Stimulated activated CD4-positive, alpha-beta T cell treated with anti-CD3 and anti-CD28 coated beads, Interleukin-15, amount 100 ng/mL, for 1 hour (primary cell): ENCODE data around the gene ZNF177.
"Not testable (repeated sequence)": the region's sequence is repeated elsewhere in the genome, so short reads cannot be mapped to it uniquely, and the experiment has no call there.

Source experiments
- DNase-seq, 2 donors: peaks; one replicate each; pipeline ENCODE4 v3.0.0-alpha.2; 2020; ENCODE audit warnings: low read depth in 1 of 2, low spot score in 1 of 2

The ZNF177 gene

DNA sequence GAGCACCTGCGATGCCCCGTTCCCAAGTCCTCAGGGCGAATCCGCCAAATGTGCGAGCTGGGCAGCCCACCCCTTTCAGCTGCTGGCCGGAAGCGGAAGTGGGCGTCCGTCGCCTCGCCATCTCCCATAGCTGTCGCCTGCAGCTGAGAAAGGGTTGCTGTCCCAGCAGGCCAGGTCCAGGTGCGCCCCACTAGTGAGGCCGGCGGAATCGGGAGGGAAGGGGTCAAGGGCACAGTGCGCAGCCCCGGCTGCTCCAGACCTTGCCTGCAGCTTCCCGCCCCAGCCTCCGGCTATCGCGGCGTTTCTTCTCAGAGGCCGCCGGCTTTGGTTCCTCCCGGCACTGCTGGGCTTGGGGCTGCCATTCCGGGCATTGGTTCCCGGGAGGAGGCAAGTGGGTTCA is at the start of gene ZNF177:
TSS of gene ZNF177 (plus strand) at position 109 of the 400 bp plus-strand sequence. CDS start 15,299 bp downstream, outside the sequence.
- no peak for DNase-seq

DNA sequence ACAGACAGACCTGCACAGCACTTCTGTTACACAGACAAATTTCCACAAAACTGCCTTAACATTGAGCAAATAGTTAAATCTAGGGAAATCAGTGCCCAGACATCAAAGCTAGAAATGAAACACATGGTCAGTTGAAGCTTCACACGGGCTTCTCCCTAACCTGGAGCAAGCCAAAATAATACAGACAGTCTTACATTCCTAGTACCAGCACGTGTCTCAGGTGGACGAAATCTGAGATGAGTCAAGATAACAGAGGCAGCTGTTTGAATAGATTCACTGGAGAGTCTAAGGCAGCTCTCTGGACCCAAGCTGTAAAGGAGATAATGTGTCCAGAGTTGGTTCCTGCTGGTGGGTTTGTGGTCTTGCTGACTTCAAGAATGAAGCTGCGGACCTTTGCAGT is 49.1 kb upstream of the ZNF177 start:
- no peak for DNase-seq

DNA sequence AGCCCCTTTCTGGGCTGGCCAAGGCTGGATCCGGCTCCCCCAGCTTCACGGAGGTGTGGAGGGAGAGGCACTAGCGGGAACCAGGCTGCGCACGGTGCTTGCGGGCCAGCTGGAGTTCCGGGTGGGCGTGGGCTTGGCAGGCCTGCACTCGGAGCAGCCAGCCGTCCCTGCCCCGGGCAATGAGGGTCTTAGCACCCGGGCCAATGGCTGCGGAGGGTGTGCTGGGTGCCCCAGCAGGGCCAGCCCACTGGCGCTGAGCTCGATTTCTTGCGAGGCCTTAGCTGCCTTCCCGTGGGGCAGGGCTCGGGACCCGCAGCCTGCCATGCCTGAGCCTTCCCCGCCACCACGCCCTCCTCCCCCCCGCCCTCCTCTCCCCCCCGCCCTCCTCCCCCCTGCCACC is 41.5 kb upstream of the ZNF177 start:
- no peak for DNase-seq

DNA sequence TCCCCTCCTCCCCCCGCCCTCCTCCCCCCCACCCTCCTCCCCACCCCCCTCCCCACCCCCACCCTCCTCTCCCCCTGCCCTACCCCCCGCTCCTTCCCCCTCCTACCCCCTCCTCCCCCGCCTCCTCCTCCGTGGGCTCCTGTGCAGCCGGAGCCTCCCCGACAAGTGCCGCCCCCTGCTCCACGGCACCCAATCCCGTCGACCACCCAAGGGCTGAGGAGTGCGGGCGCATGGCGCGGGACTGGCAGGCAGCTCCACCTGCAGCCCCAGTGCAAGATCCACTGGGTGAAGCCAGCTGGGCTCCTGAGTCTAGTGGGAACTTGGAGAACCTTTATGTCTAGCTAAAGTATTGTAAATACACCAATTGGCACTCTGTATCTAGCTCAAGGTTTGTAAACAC is 41.1 kb upstream of the ZNF177 start:
- DNase-seq: not testable (repeated sequence)

DNA sequence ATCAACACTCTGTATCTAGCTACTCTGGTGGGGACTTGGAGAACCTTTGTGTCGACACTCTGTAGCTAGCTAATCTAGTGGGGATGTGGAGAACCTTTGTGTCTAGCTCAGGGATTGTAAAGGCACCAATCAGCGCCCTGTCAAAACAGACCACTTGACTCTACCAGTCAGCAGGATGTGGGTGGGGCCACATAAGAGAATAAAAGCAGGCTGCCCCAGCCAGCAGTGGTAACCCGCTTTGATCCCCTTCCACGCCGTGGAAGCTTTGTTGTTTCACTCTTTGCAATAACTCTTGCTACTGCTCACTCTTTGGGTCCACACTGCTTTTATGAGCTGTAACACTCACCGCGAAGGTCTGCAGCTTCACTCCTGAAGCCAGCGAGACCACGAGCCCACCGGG is 40.6 kb upstream of the ZNF177 start:
- DNase-seq: not testable (repeated sequence)

DNA sequence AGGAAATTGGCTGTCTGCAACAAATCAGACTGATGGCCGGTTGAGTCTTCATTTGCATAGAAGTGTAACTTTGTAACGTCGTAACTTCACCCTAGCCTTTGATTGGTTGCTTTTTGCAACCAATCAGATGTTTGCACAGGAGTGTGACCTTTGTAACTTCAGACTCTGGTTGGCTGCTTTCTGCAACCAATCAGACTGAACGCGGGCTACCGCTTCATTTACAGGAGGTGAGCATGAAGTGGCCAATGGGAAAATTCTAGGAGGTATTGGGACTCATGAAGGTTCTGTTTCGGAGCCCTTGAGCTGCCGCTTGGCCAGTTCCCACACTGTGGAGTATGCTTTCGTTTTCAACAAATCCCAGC is 39.3 kb upstream of the ZNF177 start:
- peak in 1 of 2 donors; percentile 13 for DNase-seq

DNA sequence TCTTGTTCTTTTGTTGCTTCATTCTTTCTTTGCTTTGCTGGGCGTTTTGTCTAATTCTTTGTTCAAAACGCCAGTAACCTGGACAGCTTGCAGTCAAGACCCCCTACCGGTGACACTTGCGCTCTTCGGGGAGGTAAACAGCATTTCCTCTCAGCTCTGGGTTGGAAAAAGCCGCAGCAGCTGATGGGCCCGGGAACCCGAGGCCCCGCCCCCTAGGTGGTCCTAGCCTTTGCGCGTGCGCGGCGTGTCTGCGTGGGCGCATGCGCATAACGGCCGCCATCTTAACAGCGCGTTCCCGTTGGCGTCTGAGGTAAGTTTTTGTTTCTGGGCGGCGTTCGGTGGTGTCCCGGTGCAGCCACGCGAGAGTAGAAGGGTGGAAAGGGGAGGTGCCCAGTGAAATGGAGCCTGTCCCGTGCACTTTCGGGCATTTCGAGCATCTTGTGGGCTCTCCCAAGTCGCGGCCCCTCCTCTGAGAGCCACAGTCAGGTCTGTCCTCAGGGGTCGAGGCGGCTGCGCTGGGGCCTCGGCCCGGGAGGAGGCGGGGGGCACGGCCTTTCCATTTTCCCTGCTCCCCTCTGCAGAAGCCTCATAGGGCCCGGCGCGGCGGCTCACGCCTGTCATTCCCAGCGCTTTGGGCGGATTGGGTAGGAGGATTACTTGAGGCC is 38.8 kb upstream of the ZNF177 start, which contains the start of gene ZNF559:
TSS of gene ZNF559 (plus strand) at position 261 of the 665 bp plus-strand sequence. CDS start 14,371 bp downstream, outside the sequence.
- DNase-seq: peak; percentile 95 to 96

DNA sequence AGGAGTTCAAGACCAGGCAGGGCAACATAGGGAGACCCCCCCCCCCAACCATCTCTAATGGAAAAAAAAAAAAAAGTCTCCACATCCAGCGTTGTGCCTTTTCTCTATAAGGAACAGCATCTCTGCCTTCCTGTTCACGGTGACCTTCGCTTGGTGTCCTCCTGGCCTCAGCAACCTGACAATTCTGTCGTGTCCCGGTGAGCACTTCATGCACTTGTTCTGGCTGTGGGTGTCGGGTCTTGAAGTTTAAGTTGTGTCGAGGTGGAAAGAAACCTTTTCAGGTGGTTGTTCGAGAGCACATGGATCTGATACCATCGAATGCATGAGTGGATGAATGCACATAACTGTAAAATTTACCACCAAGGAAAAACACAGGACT is 38.2 kb upstream of the ZNF177 start:
- DNase-seq: no peak

DNA sequence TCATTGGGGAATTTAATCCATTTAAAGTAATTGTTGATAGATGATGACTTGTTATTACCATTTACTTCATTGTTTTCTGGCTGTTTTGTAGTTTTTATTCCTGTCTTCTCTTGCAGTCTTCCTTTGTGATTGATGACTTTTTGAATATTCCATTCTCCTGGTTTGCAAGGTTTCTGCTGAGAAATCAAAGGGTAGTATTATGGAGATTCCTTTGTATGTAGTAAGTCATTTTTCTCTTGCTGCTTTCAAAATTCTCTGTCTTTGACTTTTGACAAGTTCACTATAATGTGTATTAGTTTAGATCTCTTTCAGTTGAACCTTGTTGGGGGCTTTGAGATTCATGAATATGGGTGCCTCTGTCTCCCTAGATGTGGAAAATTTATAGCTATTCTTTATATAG is 32.8 kb upstream of the ZNF177 start:
- DNase-seq: no peak

DNA sequence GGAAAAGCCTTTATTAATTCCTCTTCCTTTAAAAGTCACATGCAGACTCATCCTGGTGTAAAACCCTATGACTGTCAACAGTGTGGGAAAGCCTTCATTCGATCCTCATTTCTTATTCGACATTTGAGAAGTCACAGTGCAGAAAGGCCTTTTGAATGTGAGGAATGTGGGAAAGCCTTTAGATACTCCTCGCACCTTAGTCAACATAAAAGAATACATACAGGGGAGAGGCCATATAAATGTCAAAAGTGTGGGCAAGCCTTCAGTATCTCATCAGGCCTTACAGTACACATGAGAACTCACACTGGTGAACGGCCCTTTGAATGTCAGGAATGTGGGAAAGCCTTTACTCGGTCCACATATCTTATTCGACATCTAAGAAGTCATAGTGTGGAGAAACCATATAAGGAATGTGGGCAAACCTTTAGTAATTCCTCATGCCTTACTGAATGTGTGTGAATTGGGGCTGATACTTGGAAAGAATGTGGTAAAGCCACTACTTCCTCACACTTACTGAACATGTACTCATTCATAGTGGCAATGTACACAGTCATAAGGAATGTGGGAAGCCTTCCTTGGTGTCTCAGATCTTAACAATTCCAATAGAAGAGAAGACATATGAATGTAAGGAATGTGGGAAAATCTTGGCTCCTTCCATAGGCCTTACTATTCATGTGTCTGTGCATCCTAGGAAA is 20.1 kb upstream of the ZNF177 start:
- DNase-seq: no peak

DNA sequence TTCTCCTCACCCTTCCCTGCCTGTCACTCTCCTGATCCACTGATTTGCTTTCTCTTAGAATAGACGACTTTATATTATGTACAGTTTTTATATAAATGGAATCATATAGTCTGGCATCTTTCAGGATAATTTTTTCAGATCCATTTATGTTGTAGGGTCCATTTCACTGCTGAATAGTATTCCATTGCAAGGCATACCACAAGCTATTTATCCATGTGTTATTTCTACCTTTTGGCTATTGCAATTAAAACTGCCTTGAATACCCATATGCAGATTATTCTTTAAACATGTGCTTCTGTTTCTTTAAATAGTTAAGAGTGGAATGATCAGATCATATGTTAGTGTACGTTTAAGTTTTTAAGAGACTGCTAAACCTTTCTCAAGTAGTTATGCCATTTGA is 17.8 kb upstream of the ZNF177 start:
- DNase-seq: no peak

DNA sequence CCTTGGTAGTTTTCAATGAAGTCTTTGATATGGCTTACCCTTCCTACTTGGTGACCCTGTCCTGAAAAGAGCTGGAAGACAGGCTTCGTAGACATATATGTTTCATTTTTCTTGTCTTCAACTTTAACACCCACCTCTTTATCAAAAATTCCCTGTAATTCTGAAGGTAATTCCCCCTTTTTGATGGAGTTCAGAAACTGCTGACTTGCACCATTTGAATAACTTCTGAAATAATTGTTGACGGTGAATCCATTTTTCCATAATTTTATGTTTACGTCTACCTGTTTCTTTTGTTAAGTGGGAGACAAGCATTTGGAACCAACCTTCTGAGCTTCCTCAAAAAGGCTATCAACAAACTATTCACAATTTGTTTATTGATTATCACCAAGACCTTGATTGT is 14.6 kb upstream of the ZNF177 start:
- no peak for DNase-seq

DNA sequence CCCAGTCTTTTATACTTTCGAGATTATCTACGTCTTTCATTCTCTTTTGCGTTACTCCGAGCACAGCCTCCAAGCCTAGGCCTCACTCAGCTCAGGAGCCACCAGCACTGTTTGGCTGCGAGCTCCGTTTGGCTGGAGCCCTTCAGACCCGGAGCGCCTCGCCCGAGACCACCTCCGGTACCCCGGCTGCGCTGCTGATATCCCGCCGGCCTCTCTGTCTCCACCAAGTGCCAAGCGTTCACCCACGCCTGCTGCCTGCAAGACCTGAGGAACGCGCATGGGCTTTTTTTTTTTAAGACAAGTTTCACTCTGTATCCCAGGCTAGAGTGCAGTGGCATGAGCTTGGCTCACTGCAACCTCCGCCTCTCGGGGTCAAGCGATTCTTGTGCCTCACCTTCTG is 14.1 kb upstream of the ZNF177 start:
- no peak for DNase-seq

DNA sequence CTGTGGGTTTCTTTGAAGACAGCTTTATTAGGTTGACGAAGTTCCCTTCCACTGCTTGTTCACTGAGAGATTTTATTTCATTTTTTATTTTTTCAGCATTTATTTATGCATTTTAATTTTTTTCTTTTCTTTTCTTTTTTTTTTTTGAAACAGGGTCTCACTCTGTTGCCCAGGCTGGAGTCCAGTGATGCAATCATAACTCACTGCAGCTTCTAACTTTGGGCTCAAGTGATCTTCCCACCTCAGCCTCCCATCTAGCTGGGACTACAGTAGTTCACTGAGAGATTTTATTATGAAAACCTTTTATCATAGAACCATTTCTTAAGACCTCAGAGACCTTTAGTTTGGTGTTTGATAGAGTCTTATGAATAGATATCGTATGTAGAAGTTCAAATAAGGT is 10.3 kb upstream of the ZNF177 start:
- no peak for DNase-seq

DNA sequence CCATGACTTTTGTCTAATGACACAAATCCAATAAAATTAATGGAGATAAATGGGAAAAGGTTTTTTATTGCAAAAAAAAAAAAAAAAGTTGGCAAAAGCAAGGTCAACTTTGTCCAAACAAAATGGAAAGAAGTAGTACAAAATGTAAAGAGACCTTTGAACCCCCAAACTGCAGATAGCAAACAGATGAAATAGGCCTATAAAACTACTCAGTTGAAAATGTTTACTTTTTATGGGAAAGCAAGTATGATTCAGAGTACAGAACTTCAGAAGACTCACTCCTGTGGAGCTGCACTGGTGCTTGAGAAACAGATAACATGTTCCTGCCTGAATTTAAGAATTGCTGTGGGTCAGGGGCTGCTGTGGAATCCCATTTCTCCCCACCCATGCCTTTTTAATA is 9.8 kb upstream of the ZNF177 start:
- DNase-seq: no peak

DNA sequence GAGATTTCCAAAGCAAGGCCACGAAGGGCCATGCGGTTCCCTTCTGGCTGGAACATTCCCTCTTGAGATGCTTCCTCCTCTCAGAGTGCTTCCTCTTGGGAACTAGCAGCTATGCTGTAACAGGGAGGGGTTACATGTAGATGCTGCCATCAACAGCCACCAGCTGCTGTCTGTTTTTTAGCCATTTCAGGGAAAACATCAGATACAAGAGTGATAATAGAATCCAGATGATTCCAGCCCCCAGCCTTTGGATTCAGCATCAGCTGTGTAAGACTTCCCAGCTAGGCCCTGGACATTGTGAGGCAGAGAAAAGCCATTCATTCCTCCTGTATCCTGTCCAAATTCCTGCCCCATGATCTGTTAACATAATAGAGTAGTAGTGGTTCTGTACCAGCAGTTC is 8.2 kb upstream of the ZNF177 start:
- DNase-seq: no peak

DNA sequence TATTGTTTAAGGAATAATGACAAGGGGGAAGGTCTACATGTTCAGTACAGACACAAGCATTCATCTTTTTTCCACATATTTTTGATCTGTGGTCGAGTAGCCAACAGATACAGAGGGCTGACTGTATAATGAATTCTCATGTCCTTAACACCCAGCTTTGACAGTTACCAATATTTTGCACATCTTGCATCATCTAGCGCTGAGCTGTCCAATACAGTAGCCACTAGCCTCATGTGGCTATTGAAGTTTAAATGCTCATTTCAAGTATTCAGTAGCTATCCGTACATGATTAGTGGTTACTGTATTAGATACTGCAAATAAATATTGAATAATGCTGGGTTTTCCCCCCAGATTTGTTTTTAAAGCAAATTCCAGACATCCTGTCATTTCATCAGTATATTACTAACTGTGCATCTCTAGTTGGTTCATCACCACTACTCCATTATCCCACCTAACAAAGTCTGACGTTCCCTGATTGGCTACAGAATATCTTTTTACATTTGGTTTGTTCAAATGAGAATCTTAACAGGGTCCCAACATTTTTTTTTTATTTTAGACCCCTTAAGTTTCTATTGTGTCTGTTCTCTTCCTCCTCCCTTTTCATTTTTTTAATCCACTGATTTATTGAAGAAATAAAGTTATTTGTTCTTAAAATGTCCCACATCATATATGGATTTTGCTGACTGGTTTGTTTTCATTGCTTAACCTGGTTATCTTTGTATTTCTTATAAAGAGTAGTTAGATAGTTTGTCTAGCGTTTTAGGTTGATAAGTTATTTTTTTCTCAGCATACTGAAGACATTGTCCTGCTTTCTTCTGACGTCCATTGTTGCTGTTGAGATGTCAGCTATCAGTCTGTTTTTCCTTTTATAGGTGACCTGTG is 8.2 kb downstream of the ZNF177 start:
- no peak for DNase-seq

DNA sequence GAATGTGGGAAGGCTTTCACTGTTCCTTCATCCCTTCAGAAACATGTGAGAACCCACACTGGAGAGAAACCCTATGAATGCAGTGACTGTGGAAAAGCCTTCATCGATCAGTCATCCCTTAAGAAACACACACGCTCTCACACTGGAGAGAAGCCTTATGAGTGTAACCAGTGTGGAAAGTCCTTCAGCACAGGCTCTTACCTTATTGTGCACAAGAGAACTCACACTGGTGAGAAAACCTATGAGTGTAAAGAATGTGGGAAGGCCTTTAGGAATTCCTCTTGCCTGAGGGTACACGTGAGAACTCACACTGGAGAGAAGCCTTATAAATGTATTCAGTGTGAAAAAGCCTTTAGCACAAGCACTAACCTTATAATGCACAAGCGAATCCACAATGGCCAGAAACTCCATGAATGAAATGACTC is 18.6 kb downstream of the ZNF177 start:
- no peak for DNase-seq

DNA sequence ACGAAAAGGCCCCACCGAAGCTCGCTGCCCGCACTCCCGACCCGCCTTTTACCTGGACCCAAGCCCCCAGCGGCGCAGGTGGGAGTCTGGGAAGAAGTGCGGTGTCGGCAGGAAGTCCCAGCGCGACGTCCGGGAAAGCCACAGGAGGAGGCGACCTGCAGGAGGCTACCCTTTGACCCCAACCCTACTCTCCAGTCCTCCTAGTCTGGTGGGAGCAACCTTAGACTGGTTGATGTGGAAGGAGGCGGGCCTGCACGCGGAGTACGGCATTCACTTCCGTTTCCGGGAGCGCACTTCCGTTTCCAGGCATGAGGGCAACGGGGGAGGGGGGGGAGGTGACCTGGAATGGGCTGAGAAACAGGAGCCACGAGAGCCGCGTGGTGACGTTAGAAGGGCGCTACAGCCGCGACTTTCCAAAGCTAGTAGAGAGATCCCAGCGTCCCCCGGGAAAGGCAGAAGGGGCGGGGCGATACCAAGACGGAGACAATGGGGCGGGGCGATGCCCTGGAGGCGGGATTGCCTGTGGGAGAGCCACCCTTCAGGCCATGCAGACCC is 44.1 kb downstream of the ZNF177 start:
- peak in 1 of 2 donors; percentile 43 for DNase-seq

DNA sequence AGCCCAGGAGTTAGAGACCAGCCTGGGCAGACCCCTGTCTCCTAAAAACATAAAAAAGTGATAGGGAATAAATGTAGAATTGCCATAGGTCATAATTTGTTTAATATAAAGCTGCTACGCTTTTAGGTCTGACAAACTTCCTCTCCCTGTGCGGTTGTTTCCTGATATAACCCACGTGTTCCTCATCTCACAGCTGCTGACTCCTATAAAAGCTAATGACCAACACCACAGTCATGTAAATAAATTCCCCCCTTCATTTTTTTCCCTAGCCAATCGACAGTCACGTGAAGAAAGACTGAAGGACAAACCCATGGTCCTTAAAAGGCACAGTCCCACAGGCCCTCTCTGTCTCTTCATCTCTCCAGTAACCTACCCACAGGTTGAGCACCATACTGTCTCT is 45.0 kb downstream of the ZNF177 start:
- no peak for DNase-seq

DNA sequence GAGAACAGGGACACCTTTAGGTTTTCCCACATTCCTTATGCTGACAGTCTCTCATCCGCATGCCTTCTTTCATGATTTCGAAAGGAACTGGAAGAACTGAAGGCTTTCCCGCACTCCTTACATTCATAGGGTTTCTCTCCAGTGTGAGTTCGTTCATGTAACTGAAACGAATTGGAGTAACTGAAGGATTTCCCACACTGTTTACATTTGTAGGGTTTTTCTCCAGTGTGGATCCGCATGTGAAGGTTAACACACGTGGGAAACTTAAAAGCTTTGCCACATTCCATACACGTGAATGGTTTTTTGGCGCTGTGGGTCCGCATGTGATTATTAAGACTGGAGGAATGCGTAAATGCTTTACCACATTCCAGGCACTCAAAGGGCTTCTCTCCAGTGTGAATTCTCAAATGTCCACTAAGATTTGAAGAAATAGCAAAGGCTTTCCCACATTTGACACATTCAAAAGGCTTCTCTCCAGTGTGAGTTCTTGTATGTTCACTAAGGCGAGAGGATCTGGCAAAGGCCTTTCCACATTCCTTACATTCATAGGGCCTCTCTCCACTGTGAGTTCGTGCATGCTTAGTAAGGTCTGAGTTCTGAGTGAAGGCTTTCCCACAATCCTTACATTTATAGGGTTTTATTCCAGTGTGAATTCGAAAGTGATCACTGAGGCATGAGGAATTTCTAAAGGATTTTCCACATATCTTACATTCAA is 50.6 kb downstream of the ZNF177 start:
- no peak for DNase-seq
